SW 1271 (cell line): ENCODE data around the gene DNAH14.
"Not testable (repeated sequence)": the region's sequence is repeated elsewhere in the genome, so short reads cannot be mapped to it uniquely, and the experiment has no call there.

Source experiments
- DNase-seq, 2 experiments: peaks; one replicate each; lab custom pipeline; 2025; lab: John Stamatoyannopoulos, UW

DNAH14 gene

DNA sequence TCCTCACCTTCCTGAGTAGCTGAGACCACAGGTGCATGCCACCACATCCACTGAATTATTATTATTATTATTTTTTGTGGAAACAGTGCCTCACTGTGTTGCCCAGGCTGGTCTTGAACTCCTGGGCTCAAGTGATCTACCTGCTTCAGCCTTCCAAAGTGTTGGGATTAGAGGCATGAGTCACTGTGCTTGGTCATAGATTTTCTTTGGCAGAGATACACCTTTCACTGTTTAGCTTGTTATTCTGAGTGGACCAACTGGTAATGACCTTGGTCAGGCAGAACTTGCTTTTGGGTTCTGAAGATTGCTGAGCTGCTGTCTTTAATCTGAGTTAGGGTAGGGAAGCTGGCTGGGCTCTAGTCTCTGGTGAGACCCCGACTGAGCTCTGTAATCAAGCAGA lies 66.8 kb downstream of the DNAH14 start:
- DNase-seq, result no peak

DNA sequence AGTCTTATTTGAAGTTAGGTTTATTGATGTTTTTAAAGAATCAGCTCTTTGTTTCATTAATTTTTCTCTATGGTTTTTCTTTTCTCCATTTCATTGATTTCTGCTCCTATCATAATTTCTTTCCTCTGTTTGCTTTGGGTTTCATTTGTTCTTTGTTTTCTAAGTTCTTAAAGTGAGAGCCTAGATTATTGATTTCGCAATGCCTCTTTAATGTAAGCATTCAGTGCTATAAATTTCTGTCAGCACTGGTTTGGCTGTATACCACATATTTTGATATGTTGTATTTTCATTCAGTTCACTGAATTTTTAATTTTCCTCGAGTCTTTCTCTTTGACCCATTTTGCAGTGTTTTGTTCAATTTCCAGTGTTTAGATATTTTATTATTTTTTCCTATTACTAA lies 68.7 kb downstream of the DNAH14 start:
- DNase-seq, result no peak

DNA sequence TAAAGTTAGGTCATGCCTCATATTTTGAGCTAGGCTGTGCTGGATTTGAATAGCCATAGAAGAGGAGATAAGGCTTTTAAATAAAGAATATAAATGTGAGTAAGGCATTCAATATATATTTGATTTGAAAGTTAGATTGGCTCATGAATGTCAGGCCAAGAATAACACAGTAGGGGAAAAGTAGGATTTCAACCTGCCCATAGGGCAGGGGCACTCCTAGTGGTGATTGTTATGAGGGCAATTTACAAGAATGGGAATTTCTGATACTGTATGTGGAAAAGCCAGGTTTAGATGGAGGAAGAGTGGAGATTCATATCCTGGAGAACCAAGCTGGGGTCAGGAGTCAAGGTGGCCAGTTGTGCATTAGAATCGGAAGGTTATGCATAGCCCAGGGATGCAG lies 74.9 kb downstream of the DNAH14 start:
- peak in 1 of 2 experiments; percentile 4 for DNase-seq

GRCh38 chr1:225006352-225006751 lies 76.9 kb downstream of the DNAH14 start:
- DNase-seq, result not testable (repeated sequence)

GRCh38 chr1:225008050-225008449 lies 78.6 kb downstream of the DNAH14 start:
- DNase-seq, result not testable (repeated sequence)

GRCh38 chr1:225021037-225021436 lies 91.6 kb downstream of the DNAH14 start:
- DNase-seq, result no peak

- no peak for DNase-seq
Measured at GRCh38 chr1:225026701-225027100, 97.2 kb downstream of the DNAH14 start.

DNA sequence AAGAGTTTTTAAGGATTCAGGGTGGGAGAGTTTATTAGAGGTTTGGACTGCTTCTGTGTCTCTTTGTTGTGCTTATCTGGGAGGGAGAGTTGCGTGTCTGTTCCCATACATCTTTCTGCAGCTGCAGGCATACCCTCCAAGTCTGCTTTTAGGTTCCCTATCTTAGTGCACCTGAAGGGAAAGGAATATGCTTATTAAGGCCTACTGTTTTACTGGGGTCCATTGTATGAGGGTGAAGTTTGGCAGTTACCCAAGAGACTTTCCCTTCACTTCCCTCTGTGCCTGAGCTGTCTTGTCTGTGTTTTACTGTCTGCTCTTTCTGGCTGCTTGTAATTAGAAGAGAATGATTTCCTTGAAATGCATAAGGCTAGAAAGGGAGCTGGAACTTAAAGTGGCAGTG lies 107.0 kb downstream of the DNAH14 start:
- DNase-seq, result not testable (repeated sequence)

DNA sequence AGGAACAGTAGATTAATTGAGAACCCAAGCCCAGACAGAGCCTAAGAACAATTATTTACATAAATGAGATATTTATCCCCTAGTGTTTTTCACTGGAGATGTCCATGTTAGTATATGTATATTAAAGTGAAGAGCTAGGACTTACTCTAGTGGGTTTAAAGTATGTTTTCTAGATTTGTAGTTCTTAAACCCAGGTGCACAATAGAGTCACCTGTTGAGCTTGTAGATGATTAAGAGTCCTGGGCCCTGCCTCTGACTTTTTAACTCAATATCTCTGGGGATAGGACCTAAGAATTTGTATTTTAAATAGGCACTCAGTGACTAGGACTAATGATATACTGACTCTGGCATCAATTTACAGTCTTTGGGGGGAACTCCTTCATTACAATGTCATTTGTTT lies 112.8 kb downstream of the DNAH14 start:
- DNase-seq, result no peak

GRCh38 chr1:225044258-225044657 lies 114.8 kb downstream of the DNAH14 start:
- no peak for DNase-seq

- DNase-seq, result no peak
Measured at GRCh38 chr1:225049594-225049993, 120.1 kb downstream of the DNAH14 start.

- no peak for DNase-seq
Measured at GRCh38 chr1:225063722-225064121, 134.2 kb downstream of the DNAH14 start.

GRCh38 chr1:225070972-225071371 lies 141.5 kb downstream of the DNAH14 start:
- DNase-seq, result no peak

DNA sequence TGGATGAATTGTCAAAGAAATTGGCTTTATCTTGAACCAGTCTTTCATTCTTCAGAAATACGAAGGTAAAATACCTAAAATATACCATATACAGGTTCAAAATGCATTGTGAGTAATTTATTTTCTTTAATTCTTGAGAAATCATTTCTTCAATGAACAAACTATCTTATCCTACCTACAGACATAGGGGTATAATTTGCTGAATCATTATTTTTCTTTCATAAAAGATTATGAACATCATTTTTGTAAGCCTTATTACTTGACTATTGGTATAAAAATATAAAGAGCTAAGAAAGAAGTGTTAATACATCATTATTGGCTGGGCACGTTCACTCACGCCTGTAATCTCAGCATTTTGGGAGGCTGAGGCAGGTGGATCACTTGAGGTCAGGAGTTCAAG lies 167.7 kb downstream of the DNAH14 start:
- DNase-seq, result no peak

DNA sequence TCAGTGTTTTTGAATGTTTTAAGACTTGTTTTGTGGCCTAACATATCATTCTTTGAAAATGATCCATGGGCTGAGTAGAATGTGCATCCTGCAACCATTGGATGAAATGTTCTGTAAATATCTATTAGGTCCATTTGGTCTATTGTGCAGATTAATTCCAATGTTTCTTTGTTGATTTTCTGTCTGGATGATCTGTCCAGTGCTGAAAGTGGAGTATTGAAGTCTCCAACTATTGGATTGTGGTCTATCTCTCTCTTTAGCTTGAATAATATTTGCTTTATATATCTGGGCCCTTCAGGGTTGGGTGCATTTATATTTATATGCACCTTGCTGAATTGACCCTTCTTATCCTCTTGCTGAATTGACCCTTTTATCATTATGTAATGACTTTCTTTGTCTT lies 181.5 kb downstream of the DNAH14 start:
- DNase-seq, result no peak

GRCh38 chr1:225113265-225113664 lies 183.8 kb downstream of the DNAH14 start:
- no peak for DNase-seq

- DNase-seq, result no peak
Measured at GRCh38 chr1:225114354-225114990, 185.0 kb downstream of the DNAH14 start.

- no peak for DNase-seq
Measured at GRCh38 chr1:225119307-225119706, 189.8 kb downstream of the DNAH14 start.

GRCh38 chr1:225121095-225121494 lies 191.6 kb downstream of the DNAH14 start:
- DNase-seq, result no peak

GRCh38 chr1:225131869-225132268 lies 202.4 kb downstream of the DNAH14 start:
- no peak for DNase-seq

DNA sequence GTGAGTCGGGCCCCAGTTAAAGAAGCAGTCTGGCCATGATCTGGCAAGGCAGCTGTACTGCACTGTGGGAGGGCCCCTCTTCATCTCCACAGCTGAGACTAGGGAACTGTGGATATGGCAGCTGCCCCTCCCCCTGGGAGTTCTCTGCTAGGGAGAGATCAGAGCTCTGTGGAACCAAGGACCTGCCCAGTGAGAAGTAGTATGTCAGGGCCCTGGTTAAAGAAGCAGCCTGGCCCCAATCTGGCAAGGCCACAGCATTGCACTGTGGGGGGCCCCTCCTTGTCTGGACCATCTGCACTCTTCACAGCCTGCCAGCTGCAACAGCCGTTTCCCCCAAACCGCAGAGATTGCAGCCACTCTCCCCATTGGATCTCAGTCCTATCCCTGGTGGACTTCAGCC lies 208.5 kb downstream of the DNAH14 start:
- no peak for DNase-seq

GRCh38 chr1:225143001-225143400 lies 213.5 kb downstream of the DNAH14 start:
- no peak for DNase-seq

GRCh38 chr1:225146478-225146877 lies 217.0 kb downstream of the DNAH14 start:
- DNase-seq, result no peak

- not testable (repeated sequence) for DNase-seq
Measured at GRCh38 chr1:225147791-225148190, 218.3 kb downstream of the DNAH14 start.
